ENCODE data around the gene KLF1. TPM values are rescaled to one million over a fixed set of nuclear protein-coding genes. Genes with fewer than 3 reads are reported as not detected.

The KLF1 gene
- total RNA-seq, 1 experiment from 2014 or later: not detected

- ChIA-PET POLR2A (interaction anchor here (0.9 to 1.8 kb wide), 2 partner anchors 8 to 49 kb away, joined by 3 to 14 read pairs; partner anchors contain the start of genes GCDH and RTBDN), RAD21 (ENCODE audit: low non-redundant PET in 1 of 2, low total read pairs in 2 of 2, uncharacterized antibody in 2 of 2, unreplicated experiment in 2 of 2) (no interaction called here)
- BruUV-seq (replicated peaks): no TSS peak
These were observed 4.4 kb downstream of the KLF1 start for GRCh38 chr19:12882589-12882988.

More at GRCh38 chr19:12882589-12882988, 4.4 kb downstream of the KLF1 start:
- Histone ChIP-seq H3K4me3 (replicated peaks in 1 of 2; ENCODE audit: low read depth in 1 of 2, low read length in 2 of 2) (no peak overlapping the region), H3K9me3 (ENCODE audit: control insufficient read depth in 1 of 2, insufficient read depth in 1 of 2, low read depth in 1 of 2, low read length in 2 of 2) (peaks cover 0 to 14% of the 10 kb centered on the region in 2 experiments; a peak in 2 of 4 replicates), H3K36me3 (ENCODE audit: control insufficient read depth in 1 of 2, insufficient read depth in 2 of 2, low read length in 2 of 2) (0 out of 4 replicates have a peak, but pooled peaks cover 0 to 4% of the 10 kb centered on the region in 2 experiments), H3K27ac (ENCODE audit: low read depth, low read length) (no peak overlapping the region), H4K20me1 (ENCODE audit: insufficient read depth) (no peaks in the 10 kb centered on the region), H3K4me1 (ENCODE audit: control insufficient read depth in 1 of 2, insufficient read depth in 2 of 2, low read length in 2 of 2) (peaks cover 6 to 15% of the 10 kb centered on the region in 2 experiments; a peak in 3 of 4 replicates), H3K9ac (ENCODE audit: low read length) (no peak overlapping the region), H3K27me3 (ENCODE audit: insufficient read depth, low read length) (no peaks in the 10 kb centered on the region), H3K79me2 (ENCODE audit: insufficient read depth, low read length) (no peaks in the 10 kb centered on the region), H3K9me2 (ENCODE audit: insufficient read depth) (no peaks in the 10 kb centered on the region), H2AFZ (ENCODE audit: low read depth, low read length, poor library complexity, severe bottlenecking) (no peak overlapping the region), H3K4me2 (ENCODE audit: low read length) (no peak overlapping the region)
- ATAC-seq: no peak
- DNase-seq (ENCODE audit: low read depth, low spot score): no peak
- no peak for TF ChIP-seq EZH2phosphoT487 (IDR thresholded peaks at IDR 0.05; ENCODE audit: borderline replicate concordance)
- no peak for TF ChIP-seq POLR2AphosphoS5 (IDR thresholded peaks at IDR 0.05; ENCODE audit: low read depth, low read length)
- no peak for TF ChIP-seq YY1 (IDR thresholded peaks at IDR 0.05; ENCODE audit: extremely low read depth, insufficient replicate concordance, low read depth, low read length)
- TF ChIP-seq ELF1 (IDR thresholded peaks at IDR 0.05; ENCODE audit: borderline replicate concordance, low read depth): no peak
- TF ChIP-seq ZBTB33 (IDR thresholded peaks at IDR 0.05; ENCODE audit: extremely low read depth, insufficient replicate concordance, low read length): no peak
- no peak for TF ChIP-seq TCF7L2 (IDR thresholded peaks at IDR 0.05; ENCODE audit: borderline replicate concordance, extremely low read depth, insufficient read depth, insufficient read length)
- TF ChIP-seq ZFX (IDR thresholded peaks at IDR 0.05): no peak
- no peak for TF ChIP-seq MAX (IDR thresholded peaks at IDR 0.05)
- TF ChIP-seq SIN3A (IDR thresholded peaks at IDR 0.05; ENCODE audit: low read depth): no peak
- no peak for TF ChIP-seq SP1 (IDR thresholded peaks at IDR 0.05; ENCODE audit: low read depth)
- intact Hi-C loops (cut with micrococcal nuclease): no loop called here
- CTCF ChIA-PET: interaction anchor here (0.6 to 1.5 kb wide), 3 partner anchors 8 to 36 kb away, joined by 3 to 5 read pairs (median 4); partner anchors contain the start of gene GCDH
